Stimulated activated CD8-positive, alpha-beta memory T cell treated with anti-CD3 and anti-CD28 coated beads, Interleukin-7, amount 100 ng/mL, for 1 hour (primary cell): ENCODE measurements around the gene TMEM212.
"Not testable (repeated sequence)": the region's sequence is repeated elsewhere in the genome, so short reads cannot be mapped to it uniquely, and the experiment has no call there.

Source experiments
- DNase-seq, 2 donors: peaks; one replicate each; pipeline ENCODE4 v3.0.0-alpha.2; 2020; ENCODE audit warnings: low read depth in 2 of 2

TMEM212 gene

DNA sequence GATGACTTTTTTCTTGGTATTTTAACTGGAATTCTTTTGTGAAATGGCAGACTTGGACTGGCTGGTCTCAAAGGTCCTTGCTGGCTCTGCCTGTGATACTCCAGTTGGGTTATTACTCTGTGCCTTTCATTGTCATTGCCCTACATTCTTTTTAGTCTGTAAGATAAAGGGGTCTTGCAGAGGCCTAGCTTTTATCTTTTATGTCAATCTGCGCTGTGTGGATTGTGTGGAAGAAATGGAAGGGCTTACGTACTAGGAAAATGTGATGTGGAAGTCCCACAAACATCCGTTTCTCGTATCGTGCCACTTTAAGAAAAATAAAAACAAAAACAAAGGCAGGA is 8.7 kb upstream of the TMEM212 start:
- no peak for DNase-seq

DNA sequence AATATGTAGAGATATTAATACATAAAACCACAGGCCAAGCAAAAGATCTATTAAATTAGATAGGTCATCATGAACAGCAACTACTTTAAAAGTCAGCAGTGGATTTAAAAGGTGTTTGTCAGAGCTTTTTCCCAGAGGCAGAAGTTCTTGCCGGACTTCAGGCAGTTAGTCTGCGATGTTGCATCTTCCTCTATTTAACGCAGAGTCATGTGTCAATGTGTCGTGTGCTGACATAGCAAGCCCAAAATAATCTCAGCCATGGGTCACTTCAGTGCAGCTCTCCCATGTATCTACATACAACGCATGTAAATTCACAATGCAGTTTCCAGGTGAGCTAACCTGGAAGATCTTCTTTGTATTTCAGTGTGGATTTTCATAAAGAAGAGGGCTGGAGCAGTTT is 8.0 kb upstream of the TMEM212 start:
- no peak for DNase-seq

DNA sequence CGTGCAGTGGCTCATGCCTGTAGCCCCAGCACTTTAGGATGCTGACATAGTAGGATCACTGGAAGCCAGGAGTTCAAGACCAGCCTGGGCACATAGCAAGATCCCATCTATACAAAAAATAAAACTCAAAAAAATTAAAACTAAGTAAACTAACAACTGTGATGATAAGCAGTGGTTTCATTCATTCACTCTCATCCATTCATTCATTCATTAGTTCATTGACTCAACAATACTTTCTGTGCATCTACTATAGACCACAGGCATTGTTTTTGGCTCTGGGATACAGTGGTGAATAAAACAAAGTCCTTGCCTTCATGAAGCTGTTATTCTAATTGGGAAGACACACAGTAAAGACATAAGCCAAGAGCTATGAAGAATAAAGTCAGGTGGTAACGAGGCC is 7.5 kb upstream of the TMEM212 start:
- no peak for DNase-seq

DNA sequence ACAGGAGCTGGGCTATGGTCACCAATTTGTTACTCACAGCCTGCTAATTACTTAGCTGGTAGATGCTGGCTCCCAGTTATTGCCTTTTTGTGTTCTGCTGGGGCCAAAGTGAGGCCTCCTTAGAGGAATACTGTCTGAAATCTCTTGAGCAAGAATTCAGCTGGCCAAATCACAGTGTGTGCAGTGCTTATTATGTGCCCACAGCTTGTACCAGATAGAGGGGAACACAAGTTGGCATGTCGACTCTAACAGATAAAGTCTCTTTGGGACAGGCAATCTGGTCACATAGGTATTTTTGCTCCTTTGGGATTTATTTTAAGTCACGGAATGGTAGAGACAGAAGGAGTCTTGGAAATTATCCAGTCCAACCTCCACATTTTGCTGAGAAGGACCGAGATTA is 6.3 kb upstream of the TMEM212 start:
- DNase-seq: no peak

DNA sequence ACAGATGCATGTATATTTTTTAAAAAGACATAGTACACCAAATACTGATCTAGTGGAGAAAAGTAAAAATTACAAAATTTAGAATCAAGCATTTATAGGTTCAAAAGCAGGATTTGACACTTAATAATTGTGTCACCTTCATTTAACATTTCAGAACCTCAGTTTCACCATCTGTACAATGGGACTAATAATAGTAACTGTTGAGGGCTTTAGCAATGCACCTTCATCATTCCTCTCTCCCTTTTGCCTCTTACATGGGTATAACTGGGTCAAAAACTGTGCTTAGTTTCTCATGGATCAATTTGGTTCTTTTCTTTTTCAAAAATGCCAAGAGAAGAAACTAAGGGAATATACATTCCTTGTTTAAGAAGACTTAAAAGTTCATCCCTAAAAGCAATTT is 5.5 kb upstream of the TMEM212 start:
- DNase-seq: no peak

DNA sequence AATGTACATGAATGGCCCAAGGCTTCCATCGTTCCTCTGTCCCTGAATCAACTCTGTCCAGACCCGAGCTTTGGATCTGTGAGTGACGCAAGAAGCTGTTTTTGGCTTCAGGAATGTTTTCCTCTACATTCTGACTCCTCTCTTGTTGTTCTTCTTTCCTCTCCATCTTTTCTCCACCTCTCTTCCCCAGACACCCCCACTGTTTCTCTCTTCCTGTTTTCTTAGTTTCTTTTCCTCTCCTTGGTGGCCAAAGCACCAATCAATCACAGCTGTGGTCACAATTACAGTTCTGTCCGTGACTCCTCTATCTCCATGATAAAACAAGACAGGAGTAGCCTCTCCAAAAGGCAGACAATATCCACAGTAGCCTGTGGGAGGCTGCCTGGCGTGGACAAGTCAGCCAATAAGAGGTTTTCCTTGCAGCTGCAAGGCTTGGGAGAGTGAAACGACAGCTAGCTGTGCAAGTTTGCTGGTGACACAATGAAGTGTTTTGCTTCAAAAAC is 4.9 kb upstream of the TMEM212 start:
- DNase-seq: no peak

DNA sequence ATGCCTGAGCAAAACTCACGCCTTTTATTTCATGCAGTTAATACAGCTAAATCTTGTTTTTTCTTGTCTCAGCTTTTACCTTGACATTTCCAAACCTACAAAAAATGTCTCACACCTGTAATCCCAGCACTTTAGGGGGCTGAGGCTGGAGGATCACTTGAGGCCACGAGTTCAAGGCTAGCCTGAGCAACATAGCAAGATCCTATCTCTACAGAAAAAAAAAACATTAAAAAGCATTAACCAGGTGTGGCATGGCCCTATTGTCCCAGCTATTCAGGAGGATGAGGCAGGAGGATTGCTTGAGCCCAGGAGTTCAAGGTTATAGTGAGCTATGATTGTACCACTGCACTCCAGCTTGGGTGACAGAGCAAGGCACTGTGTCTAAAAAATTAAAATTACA is 3.9 kb upstream of the TMEM212 start:
- no peak for DNase-seq

DNA sequence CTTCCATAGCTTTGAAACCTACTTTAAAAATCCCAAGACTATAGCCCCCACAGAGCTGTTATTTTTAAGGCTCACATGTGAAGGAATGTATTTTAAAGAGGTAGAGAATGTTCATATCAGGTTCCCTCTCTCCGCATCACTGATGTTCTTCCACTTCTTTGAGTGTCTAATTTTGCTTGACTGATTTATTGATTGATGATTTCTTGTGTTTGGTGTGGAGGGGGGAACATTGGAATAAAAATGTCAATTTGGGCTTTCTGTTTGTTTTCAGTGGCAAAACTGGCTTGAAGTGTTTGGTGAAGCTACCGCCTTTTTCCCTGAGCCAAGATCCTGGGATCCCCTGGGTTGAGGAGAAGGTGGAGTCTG is 2.7 kb upstream of the TMEM212 start:
- DNase-seq: no peak

DNA sequence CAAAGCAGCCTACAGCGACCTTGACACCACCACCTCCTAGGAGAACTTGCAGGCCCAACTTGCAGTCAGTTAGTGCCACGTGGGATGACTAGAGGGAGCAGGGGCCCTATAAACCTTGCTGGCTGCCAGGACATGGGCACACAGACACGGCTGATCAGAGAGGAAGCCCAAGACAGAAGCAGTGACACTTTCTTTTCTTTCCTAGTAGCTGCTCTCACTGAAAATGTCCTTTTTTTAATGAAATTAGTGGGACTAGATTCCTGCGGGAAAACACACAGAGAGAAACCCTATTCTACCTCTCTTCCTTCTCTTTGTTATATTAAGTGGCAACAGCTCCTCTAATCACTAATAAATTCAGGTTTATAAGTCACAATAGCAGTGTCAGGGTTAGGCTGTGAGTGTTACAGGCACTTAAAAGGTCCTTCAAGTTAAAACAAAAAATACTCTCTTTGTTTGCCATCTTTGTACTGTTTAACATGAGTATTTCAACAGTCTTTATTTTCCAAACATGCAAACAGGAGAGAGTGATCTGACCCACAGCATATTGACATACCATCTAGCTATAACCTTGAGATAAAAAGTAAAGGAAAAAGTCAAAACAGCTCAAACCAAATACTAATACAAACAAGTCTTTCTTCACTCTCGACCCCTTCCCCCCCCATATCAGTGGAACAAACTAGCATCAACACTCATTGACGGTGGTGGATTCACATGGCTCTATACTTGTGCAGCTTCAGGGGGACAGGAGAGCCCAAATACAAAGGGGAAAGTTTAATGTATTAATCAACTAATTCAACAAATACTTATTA is 2.1 kb upstream of the TMEM212 start:
- no peak for DNase-seq

DNA sequence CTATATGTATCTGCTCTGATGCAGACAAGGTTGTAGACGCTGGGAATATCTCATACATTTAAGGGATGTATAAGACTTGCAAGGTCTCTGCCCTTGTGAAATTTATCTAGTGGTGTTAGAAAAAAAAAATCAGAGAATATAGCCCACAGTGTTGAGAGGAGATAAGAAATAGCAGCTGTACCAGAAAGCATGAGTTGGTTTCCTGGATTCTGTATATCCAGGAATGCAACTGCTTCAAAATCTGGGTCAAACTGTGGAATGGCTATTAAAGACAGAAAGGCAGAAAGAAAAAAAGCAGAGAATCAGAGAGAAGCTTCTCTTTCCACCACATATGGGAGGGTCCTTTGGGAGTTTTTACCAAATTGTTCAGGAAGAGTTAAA is 1.5 kb upstream of the TMEM212 start:
- DNase-seq: no peak

DNA sequence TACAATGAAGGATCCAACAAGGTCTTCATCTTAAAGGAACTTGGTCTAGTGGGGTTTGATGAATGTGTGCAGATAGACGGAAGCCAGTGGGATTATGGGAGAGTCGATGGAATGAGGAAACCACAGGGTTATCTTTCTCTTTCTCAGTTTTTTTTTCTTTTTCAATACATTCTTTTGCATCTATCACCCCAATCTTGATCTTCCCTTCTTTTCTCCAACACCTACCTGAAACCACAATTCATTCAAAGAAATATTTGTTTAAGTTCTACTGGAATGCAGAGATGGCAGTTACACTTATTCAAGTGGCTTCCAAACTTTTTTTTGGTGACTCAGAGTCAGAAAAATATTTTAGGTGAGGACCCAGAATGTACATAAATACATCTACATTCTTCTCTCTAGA is 1.7 kb downstream of the TMEM212 start:
- DNase-seq: no peak

DNA sequence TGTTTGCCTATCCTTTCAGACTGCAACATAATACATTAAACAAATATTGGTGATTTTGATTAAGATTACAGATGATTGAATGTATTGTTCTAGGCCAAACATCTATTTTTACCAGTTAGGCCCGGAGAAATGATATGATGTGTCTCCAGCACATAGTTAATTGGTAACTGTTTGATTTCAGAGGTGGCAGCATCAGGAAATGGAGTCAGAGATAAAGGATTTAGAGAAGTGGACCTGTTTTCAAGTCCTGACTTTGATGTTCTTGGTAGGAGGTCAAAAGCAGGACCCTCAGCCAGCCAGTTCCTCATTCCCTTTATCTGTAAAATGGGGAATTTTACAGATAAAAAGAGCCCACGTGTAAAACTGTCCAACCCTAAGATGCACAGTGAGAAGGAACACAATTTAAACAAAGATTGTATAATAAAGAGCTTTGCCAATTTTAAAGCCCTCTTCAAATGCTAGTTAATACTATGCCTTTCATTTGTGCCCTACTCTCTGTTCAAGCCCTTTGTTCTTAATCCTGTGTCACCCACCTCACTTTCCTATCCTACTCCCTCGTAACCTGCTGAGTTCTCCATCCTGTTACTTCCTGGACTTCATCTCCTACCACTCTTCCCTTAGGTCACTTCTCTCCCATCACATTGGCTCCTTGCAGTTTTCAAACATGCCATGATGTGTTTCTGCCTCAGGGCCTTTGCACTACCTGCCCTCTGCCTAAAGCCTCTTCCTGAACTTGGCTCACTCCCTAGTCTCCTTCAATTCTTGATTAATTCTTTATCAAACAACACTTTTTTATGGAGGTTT is 2.5 kb downstream of the TMEM212 start:
- no peak for DNase-seq

DNA sequence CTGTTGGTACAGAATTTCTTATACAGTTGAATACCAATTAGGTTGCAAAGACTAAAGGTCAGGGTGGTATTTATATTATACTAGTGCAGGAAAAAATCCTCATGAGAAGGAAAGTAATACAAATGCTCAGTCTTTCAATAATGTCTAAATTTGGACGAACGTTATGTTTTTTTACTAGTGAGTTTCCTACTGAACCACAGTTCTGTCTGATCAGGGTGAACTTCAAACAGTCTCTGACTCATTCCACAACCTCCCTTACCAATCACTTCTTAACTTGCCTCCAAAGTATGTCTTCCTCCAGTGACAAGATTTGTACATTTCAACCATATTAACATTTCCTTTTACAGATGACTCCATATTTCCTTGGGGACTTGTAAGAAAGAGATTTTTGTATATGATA is 3.4 kb downstream of the TMEM212 start:
- no peak for DNase-seq

DNA sequence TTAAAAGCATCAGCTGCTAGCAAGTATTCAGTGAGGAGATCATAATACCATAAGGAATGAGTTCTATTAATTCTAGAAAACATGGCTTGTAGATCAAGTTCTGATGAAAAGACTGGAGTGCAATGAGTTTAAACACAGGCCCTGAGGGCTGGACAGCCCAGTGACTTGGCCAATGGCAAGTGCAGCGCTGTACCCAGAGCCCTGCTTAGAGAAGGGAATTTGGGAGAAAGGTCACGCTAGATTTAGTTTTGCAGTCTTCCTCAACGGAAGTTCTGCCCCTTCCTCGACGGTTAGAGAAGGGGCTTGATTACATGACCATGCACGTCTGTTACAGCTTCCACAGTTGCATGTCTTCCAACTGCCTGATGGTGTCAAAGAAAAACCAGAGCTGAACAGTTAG is 4.0 kb downstream of the TMEM212 start:
- DNase-seq: no peak

DNA sequence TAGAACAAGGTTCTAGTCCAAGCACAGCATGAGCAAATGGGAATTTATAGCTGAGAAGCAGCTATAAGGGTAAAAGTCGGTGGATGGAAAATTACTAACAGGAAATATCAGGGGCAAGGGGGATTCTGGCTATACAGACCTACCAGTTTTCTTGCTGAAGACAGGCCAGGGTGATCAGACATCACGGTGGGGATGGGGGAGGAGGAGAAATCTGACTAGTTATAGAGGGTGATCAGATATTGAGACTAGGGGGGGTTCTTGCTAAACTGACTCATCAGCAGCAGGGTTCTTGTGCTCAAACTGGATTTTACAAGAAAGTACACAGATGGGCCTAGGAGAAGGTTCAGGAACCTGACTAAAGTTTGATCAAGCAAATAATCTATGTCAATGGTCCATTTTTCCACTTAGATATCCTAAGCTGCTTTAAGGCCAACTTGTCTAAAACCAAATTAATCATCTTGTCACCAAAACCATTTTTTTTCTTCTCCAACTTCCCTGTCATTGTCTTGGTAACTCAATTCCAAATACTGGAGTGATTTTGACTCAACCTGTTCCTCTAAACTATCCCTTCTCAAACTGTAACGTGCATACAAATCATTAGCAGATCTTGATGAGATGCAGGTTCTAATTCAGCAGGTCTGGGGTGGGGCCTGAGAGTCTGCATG is 4.6 kb downstream of the TMEM212 start:
- no peak for DNase-seq

DNA sequence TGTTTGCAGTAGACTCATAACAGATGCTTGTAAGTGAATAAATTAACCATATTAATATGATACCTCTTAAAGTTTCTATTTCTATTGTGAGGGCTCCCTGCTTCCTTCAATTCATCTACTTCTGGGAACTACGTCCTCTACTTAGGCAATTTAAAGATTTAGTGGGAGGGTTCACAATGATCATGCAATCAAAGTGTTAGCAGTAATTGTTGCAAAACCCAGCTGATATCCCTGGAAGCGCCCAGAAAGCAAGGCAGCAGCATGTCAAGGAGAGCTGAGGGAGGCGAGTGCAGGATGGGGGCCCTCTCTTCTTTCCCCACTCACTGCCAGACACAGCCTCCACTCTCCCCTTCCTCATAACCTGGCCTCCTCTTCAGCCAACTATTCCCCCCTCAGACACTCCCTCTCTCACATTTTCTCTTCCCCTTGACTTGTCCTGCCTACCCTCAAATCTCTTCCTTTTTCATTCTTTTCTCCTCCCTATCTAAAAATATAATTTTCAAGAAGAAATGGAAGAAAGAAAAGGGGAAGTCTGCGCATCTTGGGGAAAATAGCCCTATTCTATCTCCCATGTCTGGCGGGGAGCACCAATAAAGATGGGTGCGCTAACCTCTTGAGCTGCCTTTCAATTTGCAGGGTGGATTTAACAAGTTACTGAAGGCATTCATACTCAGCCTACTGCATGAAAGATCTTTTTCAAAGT is 6.6 kb downstream of the TMEM212 start:
- DNase-seq: no peak

DNA sequence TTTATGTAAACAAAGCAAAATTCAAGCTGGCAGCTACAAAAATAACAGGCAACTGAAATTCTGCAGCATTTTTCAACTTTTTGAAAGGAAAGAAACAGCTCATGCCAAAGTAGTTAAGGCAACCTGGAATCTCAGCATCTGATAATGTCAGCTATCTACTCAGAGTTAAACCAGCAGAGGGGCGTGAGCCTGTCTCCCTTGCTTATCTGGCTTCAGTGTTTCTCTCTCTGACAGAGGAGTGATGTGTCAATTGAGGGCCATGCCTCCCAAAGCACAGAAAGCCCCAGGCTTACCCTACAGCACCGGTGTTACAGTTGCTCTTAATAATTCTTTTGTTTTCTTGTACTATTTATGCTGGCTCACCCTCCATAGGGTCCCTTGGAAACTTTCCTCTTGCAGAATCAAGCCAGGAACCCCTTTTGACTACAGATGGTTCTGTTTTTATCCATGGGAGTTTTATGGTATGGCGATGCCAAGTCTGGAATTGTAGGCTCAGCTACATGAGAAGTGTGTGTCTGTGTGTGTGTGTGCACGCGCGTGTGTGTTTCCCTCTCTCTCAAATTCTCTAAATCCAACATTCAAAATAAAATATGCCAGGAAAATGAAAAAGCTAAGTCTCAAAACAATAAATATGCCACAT is 7.3 kb downstream of the TMEM212 start:
- no peak for DNase-seq

DNA sequence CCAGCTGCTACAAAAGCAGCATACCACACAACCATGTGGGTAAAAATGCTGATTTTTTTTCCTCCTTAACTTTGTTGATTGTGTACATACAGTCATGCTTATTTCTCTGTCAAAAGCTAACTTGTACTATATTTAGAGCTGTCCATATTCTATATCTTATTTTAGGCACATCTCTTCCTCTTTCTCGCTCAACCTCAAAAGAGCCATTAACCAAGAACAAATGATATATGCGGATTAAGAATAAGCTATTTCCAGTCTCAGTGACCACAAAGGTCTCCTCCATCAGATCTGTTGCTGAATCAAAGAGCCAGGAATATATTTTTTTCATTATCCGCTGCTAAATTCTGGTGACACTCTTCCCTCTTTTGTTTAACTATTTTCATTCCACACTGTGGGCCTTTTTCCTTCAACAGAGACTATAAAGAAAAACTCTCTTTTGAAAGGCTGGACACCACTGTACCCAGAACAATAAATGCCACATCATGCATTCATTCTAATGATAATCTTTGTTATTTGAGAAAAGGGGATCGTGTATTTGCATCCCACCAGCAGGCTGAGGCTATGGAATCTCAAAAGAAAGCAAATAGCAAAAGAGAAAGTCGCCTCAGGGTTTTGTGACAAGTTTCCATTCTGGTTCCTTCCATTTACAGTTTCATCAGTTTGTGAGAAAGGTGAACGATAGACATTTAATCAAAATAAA is 8.0 kb downstream of the TMEM212 start:
- DNase-seq: no peak

DNA sequence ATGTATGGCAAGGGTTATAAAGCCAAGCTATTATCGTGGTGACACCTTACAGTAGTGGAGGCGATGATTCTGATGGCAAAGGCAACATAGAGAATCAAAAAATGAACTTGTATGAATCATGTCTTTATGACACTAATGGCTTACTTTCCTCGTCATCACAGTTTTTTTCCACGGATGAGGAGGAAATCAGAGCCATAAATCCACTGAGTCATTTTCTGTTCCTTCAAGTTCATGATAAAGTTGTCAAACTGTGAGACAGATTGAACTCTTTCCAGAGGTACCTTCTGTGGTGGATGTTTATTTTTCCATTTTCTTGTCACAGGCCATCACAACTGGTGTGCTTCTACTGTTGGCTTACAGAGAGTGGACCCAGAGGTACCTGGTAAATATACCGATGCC is 8.5 kb downstream of the TMEM212 start:
- no peak for DNase-seq

DNA sequence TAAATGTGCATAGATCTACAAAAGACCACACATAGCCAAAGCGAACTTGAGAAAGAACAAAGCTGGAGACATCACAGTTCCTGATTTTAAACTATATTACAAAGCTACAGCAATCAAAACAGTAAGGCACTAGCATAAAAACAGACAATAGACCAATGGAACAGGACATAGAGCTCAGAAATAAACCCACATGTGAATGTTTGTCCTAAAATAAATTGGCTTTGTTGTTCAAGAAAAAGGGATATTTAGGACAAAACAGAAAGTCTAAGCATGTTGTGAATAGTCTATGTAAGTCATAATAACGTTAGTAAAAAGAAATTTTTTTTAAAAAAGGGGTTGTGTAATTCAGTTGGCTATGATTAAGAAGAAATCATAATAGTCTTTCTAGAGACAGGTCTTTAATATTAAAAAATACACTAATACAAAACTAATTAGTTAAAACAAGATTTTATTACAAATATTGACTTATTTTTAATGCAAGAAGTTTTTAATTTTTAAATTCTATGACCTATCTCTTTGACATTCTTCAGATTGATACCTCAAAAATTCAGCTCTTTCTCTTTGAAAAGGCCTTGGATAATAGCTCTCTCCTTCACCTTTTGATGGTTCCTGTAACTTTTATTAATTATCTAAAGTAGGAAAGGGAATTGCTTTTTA is 11.6 kb downstream of the TMEM212 start:
- no peak for DNase-seq

DNA sequence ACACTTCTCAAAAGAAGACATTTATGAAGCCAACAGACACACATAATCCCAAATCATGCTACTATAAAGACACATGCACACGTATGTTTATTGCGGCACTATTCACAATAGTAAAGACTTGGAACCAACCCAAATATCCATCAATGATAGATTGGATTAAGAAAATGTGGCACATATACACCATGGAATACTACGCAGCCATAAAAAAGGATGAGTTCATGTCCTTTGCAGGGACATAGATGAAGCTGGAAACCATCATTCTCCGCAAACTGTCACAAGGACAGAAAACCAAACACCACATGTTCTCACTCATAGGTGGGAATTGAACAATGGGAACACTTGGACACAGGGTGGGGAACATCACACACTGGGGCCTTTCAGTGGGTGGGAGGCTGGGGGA is 15.6 kb downstream of the TMEM212 start:
- not testable (repeated sequence) for DNase-seq
